ENCODE data around the gene LYPD6.

LYPD6 gene

DNA sequence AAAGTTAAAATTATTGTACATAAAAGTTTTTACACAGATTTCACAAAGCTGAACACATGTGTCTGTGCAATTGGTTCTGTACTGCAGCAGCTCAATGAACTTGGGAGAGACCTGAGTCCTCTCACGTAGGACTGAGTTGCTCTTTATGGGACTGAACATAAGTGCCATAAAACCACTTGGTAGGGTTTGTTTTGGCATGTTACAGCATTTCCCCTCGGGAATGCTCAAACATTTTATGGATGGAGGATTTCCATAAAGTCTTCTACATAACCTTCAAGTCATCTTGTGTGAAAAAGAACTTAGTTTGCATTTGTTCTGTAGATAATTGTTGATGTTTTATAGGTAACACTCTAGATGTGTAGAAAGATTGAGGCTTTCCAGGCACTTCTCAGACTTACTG is 15.9 kb downstream of the LYPD6 start:
- Histone ChIP-seq H3K9me3 (ENCODE audit: control insufficient read depth, insufficient read depth, low read length) (no peaks in the 10 kb centered on the region), H3K27me3 (ENCODE audit: control insufficient read depth, insufficient read depth, low read length) (no peaks in the 10 kb centered on the region), H3K9ac (ENCODE audit: low read depth, low read length) (no peak overlapping the region), H3K27ac (ENCODE audit: low read depth, low read length) (no peak overlapping the region), H3K36me3 (ENCODE audit: control insufficient read depth, insufficient read depth, low read length) (no peaks in the 10 kb centered on the region), H3K4me1 (ENCODE audit: control insufficient read depth, insufficient read depth, low read length) (no peaks in the 10 kb centered on the region), H3K4me3 (ENCODE audit: low read depth, low read length) (no peak overlapping the region)

DNA sequence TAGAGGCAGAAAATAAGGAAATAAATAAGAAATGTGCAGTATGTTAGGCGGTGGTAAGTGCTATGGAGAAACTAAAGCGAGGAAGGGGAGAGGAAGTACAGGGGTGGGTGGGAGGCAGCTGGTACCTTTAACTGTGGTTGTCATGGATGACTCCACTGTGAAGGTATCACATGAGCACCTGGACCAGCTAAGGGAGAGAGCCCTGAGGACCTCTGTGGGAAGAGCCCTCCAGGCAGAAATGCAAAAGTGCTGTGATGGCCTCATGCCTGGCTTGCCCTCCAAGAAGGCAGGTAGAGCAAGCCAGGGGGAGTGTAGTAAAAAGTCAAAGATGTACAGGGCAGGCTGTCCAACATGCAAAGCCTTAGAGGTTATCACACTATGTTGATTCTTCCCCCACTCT is 17.9 kb downstream of the LYPD6 start:
- no peak overlapping the region for H3K27ac ChIP-seq (ENCODE audit: low read depth, low read length)
- no peak overlapping the region for H3K9ac ChIP-seq (ENCODE audit: low read depth, low read length)
- no peaks in the 10 kb centered on the region for H3K36me3 ChIP-seq (ENCODE audit: control insufficient read depth, insufficient read depth, low read length)
- H3K9me3 ChIP-seq (ENCODE audit: control insufficient read depth, insufficient read depth, low read length), result no peaks in the 10 kb centered on the region
- no peaks in the 10 kb centered on the region for H3K4me1 ChIP-seq (ENCODE audit: control insufficient read depth, insufficient read depth, low read length)
- no peaks in the 10 kb centered on the region for H3K27me3 ChIP-seq (ENCODE audit: control insufficient read depth, insufficient read depth, low read length)
- no peak overlapping the region for H3K4me3 ChIP-seq (ENCODE audit: low read depth, low read length)

DNA sequence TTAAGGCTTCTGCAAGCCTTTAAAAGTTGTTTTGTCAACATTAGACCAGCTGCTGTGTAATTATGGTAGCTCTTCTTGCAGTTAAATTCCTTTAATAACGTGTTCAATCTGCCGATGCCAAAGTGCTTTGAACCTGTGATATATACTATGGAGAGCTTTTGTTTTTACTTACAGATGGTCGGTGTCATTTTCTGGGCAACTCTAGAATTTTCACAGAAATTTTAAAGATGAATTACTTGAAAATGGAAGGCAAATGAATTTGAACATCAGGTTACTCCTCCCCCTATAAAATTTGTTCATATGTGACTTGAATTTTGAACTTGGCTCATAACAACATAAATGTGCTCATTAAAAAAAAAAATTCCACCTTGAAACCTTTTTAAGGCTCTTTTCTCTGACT is 23.0 kb downstream of the LYPD6 start:
- Histone ChIP-seq H3K9me3 (ENCODE audit: control insufficient read depth, insufficient read depth, low read length) (no peaks in the 10 kb centered on the region), H3K36me3 (ENCODE audit: control insufficient read depth, insufficient read depth, low read length) (no peaks in the 10 kb centered on the region), H3K9ac (ENCODE audit: low read depth, low read length) (no peak overlapping the region), H3K27ac (ENCODE audit: low read depth, low read length) (no peak overlapping the region), H3K4me1 (ENCODE audit: control insufficient read depth, insufficient read depth, low read length) (no peaks in the 10 kb centered on the region), H3K27me3 (ENCODE audit: control insufficient read depth, insufficient read depth, low read length) (no peaks in the 10 kb centered on the region), H3K4me3 (ENCODE audit: low read depth, low read length) (no peak overlapping the region)

DNA sequence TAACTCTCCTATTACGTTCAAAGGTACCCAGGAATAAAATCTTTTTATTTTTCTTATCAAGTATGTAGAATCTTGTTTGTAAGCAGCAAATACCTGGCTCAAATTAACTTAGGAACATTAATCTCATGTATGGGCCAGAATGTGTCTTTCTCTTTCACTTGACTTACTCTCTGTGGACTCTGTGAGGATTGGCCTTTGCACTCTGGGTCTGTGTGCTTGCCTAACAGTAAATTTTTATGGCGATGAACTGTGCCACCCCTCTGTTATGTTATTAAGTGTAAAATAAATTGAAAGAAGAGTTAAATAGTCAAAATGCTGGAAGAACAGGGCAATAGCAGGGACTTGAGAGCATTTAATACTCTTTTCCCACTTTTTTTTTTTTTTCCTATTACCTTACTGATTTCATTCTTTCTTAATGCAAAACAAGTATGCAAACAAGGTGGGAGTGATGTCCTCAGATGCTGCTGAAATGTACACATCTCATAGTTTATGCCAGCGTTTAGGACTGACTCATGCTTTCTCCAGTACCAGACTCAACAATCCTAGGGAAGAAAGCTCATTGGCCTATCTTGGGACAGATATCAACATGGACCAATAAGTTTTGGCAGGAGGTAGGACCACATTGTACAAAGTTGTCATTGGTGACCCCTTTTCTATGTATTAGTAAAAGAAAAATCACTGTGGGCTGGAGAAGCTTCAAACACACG is 25.5 kb downstream of the LYPD6 start:
- no peaks in the 10 kb centered on the region for H3K27me3 ChIP-seq (ENCODE audit: control insufficient read depth, insufficient read depth, low read length)
- no peak overlapping the region for H3K9ac ChIP-seq (ENCODE audit: low read depth, low read length)
- H3K4me1 ChIP-seq (ENCODE audit: control insufficient read depth, insufficient read depth, low read length), result peaks cover 15% of the 10 kb centered on the region; the same call in 1 of the 2 replicates

DNA sequence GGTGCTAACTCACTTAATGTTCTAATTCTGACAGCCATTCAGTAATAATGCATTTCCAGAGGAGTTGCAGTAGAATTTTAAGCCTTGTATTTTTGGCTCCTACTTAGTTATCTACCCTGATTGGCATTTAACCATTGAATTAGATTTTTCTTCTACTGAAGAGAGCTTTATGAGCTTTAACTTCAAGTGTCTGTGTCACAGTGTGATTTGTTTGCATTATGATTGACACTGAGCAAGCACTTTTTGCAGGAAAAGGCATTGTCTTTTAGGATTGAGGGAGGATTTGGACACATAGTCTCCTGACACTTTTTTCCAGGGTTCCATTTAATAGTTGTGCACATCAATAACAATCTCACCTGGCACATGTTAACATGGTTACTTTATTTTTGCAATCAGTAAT is 26.7 kb downstream of the LYPD6 start:
- Histone ChIP-seq H3K36me3 (ENCODE audit: control insufficient read depth, insufficient read depth, low read length) (no peaks in the 10 kb centered on the region), H3K27me3 (ENCODE audit: control insufficient read depth, insufficient read depth, low read length) (no peaks in the 10 kb centered on the region), H3K9ac (ENCODE audit: low read depth, low read length) (no peak overlapping the region), H3K9me3 (ENCODE audit: control insufficient read depth, insufficient read depth, low read length) (no peaks in the 10 kb centered on the region), H3K4me3 (ENCODE audit: low read depth, low read length) (no peak overlapping the region), H3K4me1 (ENCODE audit: control insufficient read depth, insufficient read depth, low read length) (peaks cover 16% of the 10 kb centered on the region; the same call in 1 of the 2 replicates), H3K27ac (ENCODE audit: low read depth, low read length) (no peak overlapping the region)

More for the DNA sequence above, 25.5 kb downstream of the LYPD6 start:
- H3K9me3 ChIP-seq (ENCODE audit: control insufficient read depth, insufficient read depth, low read length), result no peaks in the 10 kb centered on the region
- H3K36me3 ChIP-seq (ENCODE audit: control insufficient read depth, insufficient read depth, low read length), result no peaks in the 10 kb centered on the region
- H3K4me3 ChIP-seq (ENCODE audit: low read depth, low read length), result no peak overlapping the region
- H3K27ac ChIP-seq (ENCODE audit: low read depth, low read length), result no peak overlapping the region

DNA sequence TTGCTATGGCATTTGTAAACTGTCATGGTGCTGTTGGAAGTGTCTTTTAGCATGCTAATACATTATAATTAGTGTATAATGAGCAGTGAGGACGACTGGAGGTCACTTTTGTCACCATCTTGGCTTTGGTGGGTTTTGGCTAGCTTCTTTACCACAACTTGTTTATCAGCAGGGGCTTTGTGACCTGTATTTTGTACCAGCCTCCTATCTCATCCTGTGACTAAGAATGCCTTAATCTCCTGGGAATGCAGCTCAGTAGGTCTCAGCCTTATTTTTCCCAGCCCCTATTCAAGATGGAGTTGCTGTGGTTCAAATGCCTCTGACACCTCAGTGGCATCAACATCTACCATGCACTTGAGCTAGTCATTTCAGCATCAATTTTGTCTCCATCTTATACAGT is 29.7 kb downstream of the LYPD6 start:
- Histone ChIP-seq H3K27me3 (ENCODE audit: control insufficient read depth, insufficient read depth, low read length) (no peaks in the 10 kb centered on the region), H3K9ac (ENCODE audit: low read depth, low read length) (no peak overlapping the region), H3K36me3 (ENCODE audit: control insufficient read depth, insufficient read depth, low read length) (no peaks in the 10 kb centered on the region), H3K4me3 (ENCODE audit: low read depth, low read length) (no peak overlapping the region), H3K27ac (ENCODE audit: low read depth, low read length) (peak overlapping the region; percentile 9), H3K4me1 (ENCODE audit: control insufficient read depth, insufficient read depth, low read length) (peaks cover 31% of the 10 kb centered on the region), H3K9me3 (ENCODE audit: control insufficient read depth, insufficient read depth, low read length) (no peaks in the 10 kb centered on the region)

DNA sequence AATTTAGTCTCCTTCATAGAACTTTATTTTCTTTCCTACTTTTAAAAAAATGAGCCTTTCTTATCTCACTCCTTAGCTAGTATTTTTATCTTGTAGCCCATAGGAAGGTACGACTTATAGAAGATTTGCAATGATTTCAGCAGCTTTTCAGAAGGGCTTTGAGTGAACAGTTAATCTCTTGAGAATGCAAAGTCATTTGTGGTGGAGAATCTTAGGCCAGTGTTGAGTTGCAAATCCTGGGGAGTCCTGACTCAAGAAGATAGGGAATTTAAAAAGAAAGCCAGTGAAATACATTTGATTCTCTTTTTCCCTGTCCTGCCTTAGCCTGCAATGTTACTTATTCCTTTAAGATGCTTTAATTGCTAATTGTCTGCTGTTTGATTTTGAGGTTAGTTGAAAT is 33.6 kb downstream of the LYPD6 start:
- H3K36me3 ChIP-seq (ENCODE audit: control insufficient read depth, insufficient read depth, low read length), result no peaks in the 10 kb centered on the region
- peaks cover 40% of the 10 kb centered on the region for H3K4me1 ChIP-seq (ENCODE audit: control insufficient read depth, insufficient read depth, low read length)
- H3K9ac ChIP-seq (ENCODE audit: low read depth, low read length), result no peak overlapping the region
- H3K27ac ChIP-seq (ENCODE audit: low read depth, low read length), result peak overlapping the region; percentile 16
- no peaks in the 10 kb centered on the region for H3K27me3 ChIP-seq (ENCODE audit: control insufficient read depth, insufficient read depth, low read length)
- H3K4me3 ChIP-seq (ENCODE audit: low read depth, low read length), result no peak overlapping the region
- H3K9me3 ChIP-seq (ENCODE audit: control insufficient read depth, insufficient read depth, low read length), result no peaks in the 10 kb centered on the region

DNA sequence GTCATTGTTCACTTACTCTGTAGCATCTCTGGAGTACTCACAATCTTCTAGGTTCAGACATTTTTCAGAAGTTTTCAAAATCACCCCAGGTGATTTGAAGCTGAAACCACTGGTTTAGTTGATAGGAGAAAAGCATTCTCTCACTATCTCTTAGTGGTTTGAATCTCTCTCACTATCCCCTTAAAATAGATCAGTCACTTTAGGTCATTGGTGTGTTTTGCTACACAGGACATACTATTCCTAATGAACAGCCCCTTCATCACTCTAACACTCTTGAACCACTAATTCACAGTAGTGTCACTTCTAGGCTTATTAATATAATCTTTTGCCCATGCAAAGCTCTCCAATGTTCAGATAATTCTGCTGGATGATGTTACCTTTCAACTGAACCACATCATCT is 34.5 kb downstream of the LYPD6 start:
- Histone ChIP-seq H3K4me1 (ENCODE audit: control insufficient read depth, insufficient read depth, low read length) (peaks cover 33% of the 10 kb centered on the region), H3K27me3 (ENCODE audit: control insufficient read depth, insufficient read depth, low read length) (no peaks in the 10 kb centered on the region), H3K4me3 (ENCODE audit: low read depth, low read length) (no peak overlapping the region), H3K36me3 (ENCODE audit: control insufficient read depth, insufficient read depth, low read length) (no peaks in the 10 kb centered on the region), H3K9ac (ENCODE audit: low read depth, low read length) (no peak overlapping the region), H3K27ac (ENCODE audit: low read depth, low read length) (no peak overlapping the region), H3K9me3 (ENCODE audit: control insufficient read depth, insufficient read depth, low read length) (no peaks in the 10 kb centered on the region)

DNA sequence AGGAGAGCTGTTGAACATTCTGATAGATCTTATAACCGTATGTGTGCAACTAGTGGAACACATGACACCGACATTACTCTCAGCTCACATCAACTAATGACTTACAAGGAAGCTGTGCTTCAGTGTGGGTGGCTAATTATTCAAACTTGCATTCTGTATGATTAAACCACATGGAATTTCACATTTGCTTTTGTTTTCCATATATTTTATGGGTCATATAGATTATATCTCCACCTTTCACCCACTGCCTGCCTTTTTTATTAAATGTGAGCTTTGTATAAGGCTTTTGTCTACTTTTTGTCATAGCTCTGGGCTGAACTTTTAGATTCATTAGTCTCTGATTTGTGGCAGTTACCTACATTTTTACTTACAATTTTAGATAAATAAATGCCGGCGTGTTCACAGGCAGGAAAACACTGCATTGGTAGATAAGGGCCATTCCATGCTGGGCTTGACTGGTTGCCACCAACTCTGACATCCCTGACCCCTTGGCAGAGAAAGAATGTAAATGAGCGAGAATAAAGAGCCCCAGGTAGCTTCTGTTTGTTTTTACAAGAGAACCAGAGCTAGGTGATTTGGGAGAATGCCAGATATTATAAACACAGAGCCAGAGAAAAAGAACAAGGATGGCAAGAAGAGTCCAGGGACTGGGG is 35.7 kb downstream of the LYPD6 start:
- peak overlapping the region; percentile 19 for H3K27ac ChIP-seq (ENCODE audit: low read depth, low read length)
- H3K4me1 ChIP-seq (ENCODE audit: control insufficient read depth, insufficient read depth, low read length), result peaks cover 25% of the 10 kb centered on the region
- H3K27me3 ChIP-seq (ENCODE audit: control insufficient read depth, insufficient read depth, low read length), result no peaks in the 10 kb centered on the region
- no peak overlapping the region for H3K4me3 ChIP-seq (ENCODE audit: low read depth, low read length)
- H3K36me3 ChIP-seq (ENCODE audit: control insufficient read depth, insufficient read depth, low read length), result no peaks in the 10 kb centered on the region
- no peaks in the 10 kb centered on the region for H3K9me3 ChIP-seq (ENCODE audit: control insufficient read depth, insufficient read depth, low read length)
- no peak overlapping the region for H3K9ac ChIP-seq (ENCODE audit: low read depth, low read length)

DNA sequence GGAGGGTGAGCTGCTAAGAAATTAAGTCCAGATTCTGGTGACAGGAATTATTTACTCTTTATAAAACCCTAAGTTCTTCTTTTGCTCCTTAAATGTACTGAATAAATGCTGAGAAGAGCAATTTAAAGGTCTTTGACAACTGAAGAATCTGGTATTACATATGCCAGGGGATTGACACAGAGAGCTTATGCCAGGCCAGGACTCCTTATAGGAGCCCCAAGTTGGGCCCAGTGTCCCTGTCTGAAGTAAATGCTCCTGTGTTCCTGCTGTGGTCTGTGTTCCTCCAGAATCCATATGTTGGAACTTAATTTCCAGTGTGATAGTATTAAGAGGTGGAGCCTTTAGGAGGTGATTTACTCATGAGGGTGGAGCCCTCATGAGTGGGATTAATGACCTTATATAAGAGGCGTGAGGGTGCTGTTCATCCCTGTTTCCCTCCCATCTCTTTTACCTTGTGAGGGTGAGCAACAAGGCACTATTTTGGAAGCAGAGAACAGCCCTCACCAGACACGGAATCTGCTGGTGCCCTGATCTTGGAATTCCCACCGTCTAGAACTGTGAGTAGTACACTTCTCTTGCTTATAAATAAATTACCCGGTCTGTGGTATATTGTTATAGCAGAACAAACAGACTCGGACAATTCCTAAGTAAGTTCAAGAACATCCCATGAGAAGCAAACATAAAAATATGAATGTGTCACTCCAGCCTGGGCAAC is 39.8 kb downstream of the LYPD6 start:
- H3K9me3 ChIP-seq (ENCODE audit: control insufficient read depth, insufficient read depth, low read length), result no peaks in the 10 kb centered on the region
- H3K9ac ChIP-seq (ENCODE audit: low read depth, low read length), result no peak overlapping the region
- no peaks in the 10 kb centered on the region for H3K36me3 ChIP-seq (ENCODE audit: control insufficient read depth, insufficient read depth, low read length)
- peaks cover 13% of the 10 kb centered on the region for H3K4me1 ChIP-seq (ENCODE audit: control insufficient read depth, insufficient read depth, low read length)
- no peaks in the 10 kb centered on the region for H3K27me3 ChIP-seq (ENCODE audit: control insufficient read depth, insufficient read depth, low read length)
- H3K4me3 ChIP-seq (ENCODE audit: low read depth, low read length), result no peak overlapping the region
- no peak overlapping the region for H3K27ac ChIP-seq (ENCODE audit: low read depth, low read length)

DNA sequence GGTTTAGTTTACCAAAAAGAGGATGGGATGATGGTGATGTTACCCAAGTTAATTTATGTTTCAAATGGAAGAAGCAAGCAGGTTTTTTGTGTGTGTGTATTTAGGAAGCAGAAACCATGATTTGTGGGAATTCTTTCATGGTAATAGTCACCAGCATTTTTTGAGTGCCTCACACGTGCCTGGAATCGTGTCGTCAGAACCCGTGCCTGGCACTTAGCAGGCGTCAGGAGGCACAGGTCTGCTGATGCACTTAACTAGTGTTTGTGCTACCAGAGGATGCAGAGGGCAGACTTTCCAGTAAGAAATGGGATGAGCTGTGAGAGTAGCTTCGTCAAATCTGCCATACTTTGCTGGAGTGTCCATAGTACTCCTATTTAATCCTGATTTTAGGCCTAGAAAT is 41.1 kb downstream of the LYPD6 start:
- Histone ChIP-seq H3K4me1 (ENCODE audit: control insufficient read depth, insufficient read depth, low read length) (peaks cover 13% of the 10 kb centered on the region), H3K4me3 (ENCODE audit: low read depth, low read length) (no peak overlapping the region), H3K9ac (ENCODE audit: low read depth, low read length) (no peak overlapping the region), H3K36me3 (ENCODE audit: control insufficient read depth, insufficient read depth, low read length) (no peaks in the 10 kb centered on the region), H3K27me3 (ENCODE audit: control insufficient read depth, insufficient read depth, low read length) (no peaks in the 10 kb centered on the region), H3K9me3 (ENCODE audit: control insufficient read depth, insufficient read depth, low read length) (no peaks in the 10 kb centered on the region), H3K27ac (ENCODE audit: low read depth, low read length) (no peak overlapping the region)
